GM21526 (cell line): ENCODE results near the gene CSN2.

Source experiments
- ATAC-seq: cut with Tn5 transposase; IDR thresholded peaks from one replicate; pipeline ENCODE4 v1.9.1; 2021; ENCODE audit warnings: moderate library complexity; ENCODE audit not compliant: unreplicated experiment, low FRiP score

Gene CSN2

GRCh38 chr4:69907151-69907550 lies 58.4 kb downstream of the CSN2 start:
- ATAC-seq: no peak
